ENCODE results near the gene PRM1. TPM values are rescaled to one million over a fixed set of nuclear protein-coding genes. Genes with fewer than 3 reads are reported as not detected.

PRM1 gene
- total RNA-seq, 1 donor from 2014 or later: not detected

GRCh38 chr16:11273721-11274324 is 7.3 kb downstream of the PRM1 start:
- DNase-seq (ENCODE audit: low spot score): no peak

DNA sequence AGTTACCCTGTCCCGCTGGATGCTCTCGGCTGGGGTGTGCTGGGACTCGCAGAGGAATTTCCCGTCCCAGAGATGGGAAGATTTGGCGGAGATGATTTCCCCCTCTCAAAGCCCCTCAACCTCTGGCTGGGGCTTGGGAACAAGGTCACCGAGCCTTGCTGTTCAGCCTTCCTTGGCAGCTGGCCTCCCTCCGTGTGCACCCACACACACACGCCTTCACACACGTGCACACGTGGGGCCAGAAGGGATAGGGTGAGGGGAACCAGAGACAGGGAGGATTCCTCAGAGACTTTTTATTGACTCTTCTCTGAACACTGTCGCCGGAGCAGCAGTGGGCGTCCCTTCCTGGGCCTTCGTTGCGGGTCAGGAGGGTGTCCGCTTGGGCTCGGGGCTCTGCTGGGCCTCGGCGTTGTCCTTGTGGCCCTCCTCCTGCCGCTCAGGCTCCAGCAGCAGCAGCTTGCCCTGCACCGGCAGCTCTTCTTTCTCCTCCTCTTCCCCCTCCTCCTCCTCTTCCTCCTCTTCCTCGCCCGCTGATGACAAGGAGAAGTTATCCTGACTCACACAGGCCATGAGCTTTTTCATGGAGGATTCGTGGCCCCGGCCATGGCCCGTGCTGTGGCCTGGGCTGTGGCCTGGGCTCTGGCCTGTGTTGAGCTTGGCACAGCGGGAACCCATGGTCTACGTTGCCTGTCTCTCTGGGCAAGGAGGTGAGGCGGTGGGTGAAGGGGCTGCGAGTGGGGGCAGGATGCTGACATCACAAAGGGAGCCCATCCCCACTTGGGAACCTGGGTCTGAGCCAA is 8.0 kb downstream of the PRM1 start, which contains the start of gene PRM3:
Gene PRM3 (minus strand): TSS at position 709 of the 800 bp plus-strand sequence. CDS start 34 bp downstream, at position 675.
- DNase-seq (ENCODE audit: low spot score): no peak

DNA sequence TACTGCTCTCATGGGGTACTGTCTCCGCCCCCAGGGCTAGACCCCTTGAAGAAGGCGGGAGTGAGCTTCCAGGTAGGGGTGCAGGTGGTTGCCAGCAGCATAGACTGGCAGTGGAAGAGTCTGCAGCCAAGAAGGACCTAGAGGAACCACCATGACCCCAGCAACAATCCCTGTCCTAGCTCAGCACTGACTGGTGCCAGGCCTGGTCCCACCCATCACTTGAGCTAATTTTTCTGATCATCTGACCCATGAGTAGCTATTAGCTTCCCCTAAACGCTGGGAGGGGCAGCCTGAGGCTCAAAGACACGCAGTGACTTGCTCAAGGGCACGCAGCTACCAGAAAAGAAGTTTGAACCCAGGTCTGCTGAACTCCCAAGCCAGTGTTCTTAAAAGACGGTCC is 8.6 kb downstream of the PRM1 start:
- no peak for DNase-seq (ENCODE audit: low spot score)

GRCh38 chr16:11271610-11272009 is 9.5 kb downstream of the PRM1 start:
- DNase-seq (ENCODE audit: low spot score): no peak

- DNase-seq (ENCODE audit: low spot score): no peak
Observed at GRCh38 chr16:11270602-11271162, 10.4 kb downstream of the PRM1 start.

GRCh38 chr16:11268921-11269375 is 12.2 kb downstream of the PRM1 start, which contains the start of gene TNP2:
TSS of gene TNP2 (minus strand) at chr16:11269325. CDS start at chr16:11269262, 63 bp downstream.
- no peak for DNase-seq (ENCODE audit: low spot score)

GRCh38 chr16:11265124-11265523 is 16.0 kb downstream of the PRM1 start:
- no peak for DNase-seq (ENCODE audit: low spot score)

- DNase-seq (ENCODE audit: low spot score): no peak
Observed at GRCh38 chr16:11264155-11264832, 16.8 kb downstream of the PRM1 start.

DNA sequence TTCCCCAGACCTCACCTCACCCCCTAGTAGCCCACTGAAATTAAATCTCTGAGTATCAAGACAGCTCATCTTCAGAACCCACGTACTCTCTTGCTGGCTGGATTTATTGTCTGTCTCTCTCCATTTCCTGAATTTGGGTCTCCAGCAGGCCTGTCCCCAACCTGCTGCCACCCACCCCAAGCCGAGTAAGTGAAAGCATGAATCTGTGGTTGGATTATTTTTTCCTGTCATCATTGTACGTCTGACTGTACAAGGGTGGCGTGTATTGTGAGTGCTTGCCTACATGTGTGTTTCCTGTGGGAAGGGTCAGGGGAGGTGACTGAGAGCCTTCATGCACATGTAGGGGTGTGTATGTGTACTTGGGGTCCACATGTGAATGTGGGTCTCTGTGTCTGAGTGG is 17.4 kb downstream of the PRM1 start:
- no peak for DNase-seq (ENCODE audit: low spot score)

DNA sequence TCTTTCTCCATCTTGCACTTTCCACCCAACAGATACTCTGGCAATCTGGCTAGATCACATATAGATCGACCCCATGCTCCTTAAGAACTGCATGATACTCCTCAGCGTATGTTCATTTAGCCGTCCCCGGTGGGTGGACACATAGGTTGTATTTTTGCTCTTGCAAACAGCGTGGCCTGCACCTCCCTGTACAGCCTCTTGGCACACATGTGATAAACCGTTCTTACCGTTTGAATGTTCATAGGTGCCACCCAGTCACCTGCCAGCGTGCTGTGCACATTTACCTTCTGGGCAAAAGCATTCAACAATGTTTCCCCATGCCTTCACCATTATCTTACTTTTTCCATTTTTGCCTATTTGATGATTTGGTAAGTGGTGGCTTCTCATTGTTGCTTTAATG is 18.2 kb downstream of the PRM1 start:
- no peak for DNase-seq (ENCODE audit: low spot score)

DNA sequence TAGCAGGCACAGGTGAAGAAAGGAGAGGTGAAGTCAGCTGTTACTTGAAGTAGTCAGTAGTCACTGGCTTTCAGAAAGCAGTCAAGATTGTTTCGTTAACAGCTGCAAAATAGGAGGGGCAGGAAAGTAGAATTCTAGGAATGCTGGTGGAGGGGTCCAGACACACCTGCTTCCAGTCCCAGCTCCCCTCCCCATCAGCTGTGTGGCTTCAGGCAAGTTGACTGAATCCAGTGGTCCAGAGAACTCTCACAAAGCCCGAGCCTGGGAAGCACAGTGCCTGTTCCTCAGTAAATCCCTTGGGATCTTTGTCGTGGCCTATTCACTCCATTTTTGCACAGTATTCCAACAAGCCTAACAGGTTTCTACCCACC is 20.5 kb downstream of the PRM1 start:
- DNase-seq (ENCODE audit: low spot score): no peak

DNA sequence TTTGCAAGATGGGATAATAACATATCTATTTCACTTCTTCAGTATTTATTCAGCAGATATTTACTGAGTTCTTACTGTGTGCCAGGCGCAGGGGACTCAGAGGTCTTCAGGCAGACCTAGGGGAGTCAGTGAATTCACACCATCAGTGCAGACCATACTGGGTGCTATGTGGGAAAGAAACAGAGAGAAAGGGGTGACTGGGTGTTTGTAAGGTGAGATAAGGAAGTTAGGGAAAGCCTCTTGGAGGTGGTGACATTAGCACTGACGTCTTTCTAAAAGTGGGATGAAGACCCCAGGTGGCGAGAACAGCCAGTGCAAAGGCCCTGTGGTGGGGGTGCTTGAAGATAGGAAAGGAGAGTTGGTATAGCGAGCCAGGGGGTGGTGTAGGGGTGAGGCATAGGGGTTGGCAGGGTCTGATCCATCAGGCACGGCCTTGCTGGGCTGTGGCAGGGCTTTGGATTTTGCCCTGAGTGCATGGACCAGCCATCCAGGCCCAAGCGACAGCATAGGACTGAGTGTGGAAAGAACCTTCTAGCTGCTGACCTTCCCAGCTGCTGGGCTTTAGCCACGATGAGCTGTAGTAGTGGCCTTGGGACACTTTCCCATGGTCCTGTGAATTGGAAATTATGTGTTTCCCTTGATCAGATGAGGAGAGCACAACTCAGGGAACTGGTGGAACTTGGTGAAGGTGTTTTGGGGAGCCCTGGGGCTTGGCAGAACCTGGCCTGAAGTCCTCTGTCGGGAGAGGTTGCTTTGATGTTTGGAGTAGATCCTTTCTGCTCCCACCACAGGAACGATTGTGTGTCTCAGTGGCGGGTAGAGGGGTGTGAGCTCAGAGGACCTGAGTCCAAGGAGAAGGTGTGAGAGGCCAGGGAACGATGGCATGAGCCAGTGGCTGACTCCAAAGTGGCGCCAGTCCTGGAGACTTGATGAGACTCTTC is 21.2 kb downstream of the PRM1 start:
- DNase-seq (ENCODE audit: low spot score): no peak

DNA sequence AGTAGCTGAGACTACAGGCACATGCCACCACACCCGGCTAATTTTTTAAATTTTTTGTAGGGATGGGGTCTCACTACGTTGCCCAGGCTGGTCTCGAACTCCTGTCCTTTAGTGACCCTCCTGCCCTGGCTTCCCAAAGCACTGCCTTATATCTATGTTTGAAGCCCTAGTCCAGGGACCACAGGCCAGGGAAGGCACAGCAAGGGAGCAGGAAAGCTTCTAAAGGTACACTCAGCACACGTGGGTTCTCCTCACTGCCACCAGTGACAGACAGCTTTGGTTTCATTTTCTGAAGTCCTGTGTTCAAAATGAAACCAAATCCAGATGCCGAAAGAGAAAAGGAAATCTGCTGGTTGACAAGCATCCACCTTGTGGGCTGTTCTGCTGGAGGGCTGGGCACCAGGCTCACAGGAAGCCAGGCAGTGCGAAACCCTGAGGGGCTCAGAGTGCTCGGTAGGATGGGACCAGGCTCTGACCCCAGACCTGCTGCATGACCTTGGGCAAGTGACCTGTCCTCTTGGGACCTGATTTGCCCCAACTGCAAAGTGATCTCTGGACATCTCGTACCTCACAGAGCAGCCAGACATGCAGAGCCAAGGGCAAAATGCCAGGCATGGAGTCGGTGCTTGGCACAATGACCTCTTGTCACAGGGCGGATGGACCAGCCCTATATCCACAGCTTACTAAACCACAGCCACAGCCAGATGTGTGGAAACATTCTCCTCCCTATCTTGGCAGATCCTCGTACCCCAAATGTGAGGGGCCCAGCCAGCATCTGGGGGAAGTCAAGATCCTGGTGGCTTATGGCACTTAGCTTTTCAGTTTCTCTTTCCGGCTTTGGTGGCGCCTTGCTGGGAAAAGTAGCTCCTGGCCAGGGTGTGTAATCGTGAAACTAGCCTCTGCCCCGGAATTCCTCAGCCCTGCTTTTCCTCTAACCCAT is 22.3 kb downstream of the PRM1 start:
- DNase-seq (ENCODE audit: low spot score): no peak

- DNase-seq (ENCODE audit: low spot score): peak; percentile 87
Observed at GRCh38 chr16:11257131-11257938, 23.8 kb downstream of the PRM1 start.

DNA sequence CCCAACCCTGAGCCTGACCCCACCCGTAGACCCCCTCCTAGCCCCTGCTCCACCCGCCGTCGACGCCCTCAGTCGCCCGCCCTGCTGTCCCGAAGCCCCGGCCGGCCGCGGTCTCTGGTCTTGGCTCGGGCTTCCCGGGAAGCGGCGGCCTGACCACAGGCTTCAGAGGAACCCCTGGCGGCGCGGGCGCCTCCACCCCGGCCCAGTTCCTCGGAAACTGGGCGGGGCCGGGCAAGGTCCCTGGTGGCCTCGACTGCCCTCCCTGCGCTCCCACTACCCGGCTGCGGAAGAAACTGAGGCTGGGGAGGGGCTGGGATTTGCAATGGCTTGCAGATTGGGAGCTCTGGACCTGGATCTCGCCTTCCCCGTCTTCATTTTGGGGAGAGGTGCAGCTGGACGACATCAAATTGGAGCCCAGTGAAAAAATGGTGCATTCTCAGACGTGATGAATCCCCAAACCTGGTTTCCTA is 24.4 kb downstream of the PRM1 start:
- peak; percentile 75 for DNase-seq (ENCODE audit: low spot score)

DNA sequence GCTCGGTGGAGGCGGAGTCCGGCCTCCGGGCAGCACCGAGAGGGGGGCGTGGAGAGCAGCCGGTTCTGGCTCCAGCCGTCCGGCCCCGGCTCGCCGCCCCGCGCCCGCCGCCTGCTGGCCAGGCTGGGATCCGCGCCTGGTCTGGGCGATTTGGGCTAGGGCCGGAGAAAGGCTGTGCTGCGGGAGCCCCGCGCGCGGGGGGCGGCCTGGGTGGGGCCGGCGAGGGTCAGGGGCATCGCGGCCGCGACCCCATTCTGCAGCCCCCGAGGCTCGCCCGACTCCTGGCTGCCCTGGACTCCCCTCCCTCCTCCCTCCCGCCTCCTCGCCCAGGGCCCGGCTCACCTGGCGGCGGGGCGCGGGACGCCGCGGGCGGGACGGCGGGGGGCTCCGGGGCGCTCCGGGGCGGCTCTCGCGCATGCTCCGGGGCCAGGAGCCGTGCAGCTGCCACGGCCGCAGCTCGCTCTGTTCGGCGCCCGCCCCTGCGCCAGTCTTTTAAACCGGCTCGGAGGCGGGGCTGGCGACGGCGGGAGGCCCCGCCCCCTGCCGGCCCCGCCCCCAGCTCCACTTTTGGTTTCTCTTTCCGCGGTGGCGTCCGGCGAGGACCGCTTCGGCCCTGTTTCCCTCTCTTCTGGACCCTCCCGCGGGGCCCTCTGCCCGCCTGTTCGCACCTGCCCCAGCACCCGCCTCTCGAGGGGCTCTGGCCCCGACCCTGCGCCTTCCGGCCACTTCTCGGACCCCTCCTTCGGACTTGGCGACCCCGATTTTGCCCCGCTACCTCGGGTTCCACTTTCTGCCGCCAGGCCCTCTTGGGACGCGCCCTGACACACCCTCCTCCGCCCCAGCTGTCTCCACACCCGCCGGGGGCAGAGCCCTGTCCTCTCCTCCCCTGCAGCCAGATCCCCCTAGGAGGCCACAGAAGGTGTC is 25.1 kb downstream of the PRM1 start, which contains the start of gene SOCS1:
Gene SOCS1 (minus strand): TSS at position 468 of the 924 bp plus-strand sequence. CDS start 726 bp downstream, outside the sequence.
- peak; percentile 90 for DNase-seq (ENCODE audit: low spot score)

- peak; percentile 60 for DNase-seq (ENCODE audit: low spot score)
Observed at GRCh38 chr16:11254913-11255736, 26.0 kb downstream of the PRM1 start.

Measured in ureter (tissue), 1 donor.